Right lobe of liver (tissue), 6 donors: ENCODE measurements around the gene PARP15. TPM values are rescaled to one million over a fixed set of nuclear protein-coding genes. Genes with fewer than 3 reads are reported as not detected.

Experiments used
- ATAC-seq, 4 donors: fragments of 200-7000 bp; cut with Tn5 transposase; one replicate each; pipeline ENCODE4 v1.9.1; 2020; ENCODE audit warnings: mild to moderate bottlenecking in 4 of 4, moderate library complexity in 4 of 4
- DNase-seq, 3 donors: peaks; one replicate each; pipeline ENCODE4 v3.0.0-alpha.2; 2020
- H3K27ac ChIP-seq, 3 donors: fragments of 200-600 bp; one replicate each; pipeline ENCODE4 v1.8.0; 2022
- H3K27me3 ChIP-seq, 2 donors: fragments of 200-600 bp; one replicate each; pipeline ENCODE4 v1.8.0; 2022
- H3K36me3 ChIP-seq, 4 donors: fragments of 200-600 bp; sonication (generic) in 1 of 4; one replicate each; pipeline versions ENCODE4 v1.5.1 to v1.8.0; 2017 to 2022; ENCODE audit warnings: control low read depth in 1 of 4
- H3K4me1 ChIP-seq, 4 donors: fragments of 200-600 bp; sonication (generic) in 1 of 4; one replicate each; pipeline versions ENCODE4 v1.5.1 to v1.8.0; 2017 to 2022; ENCODE audit warnings: control low read depth in 1 of 4
- H3K4me3 ChIP-seq, 3 donors: fragments of 200-600 bp; one replicate each; pipeline ENCODE4 v1.8.0; 2022
- H3K9me3 ChIP-seq, 4 donors: fragments of 200-600 bp; sonication (generic) in 1 of 4; one replicate each; pipeline versions ENCODE4 v1.5.1 to v1.8.0; 2017 to 2022; ENCODE audit warnings: control low read depth in 1 of 4
- POLR2A ChIP-seq: fragments of 450-650 bp; IDR thresholded peaks from one replicate; pipeline ENCODE4 v1.6.1; 2017; ENCODE audit warnings: antibody characterized with exemption, mild to moderate bottlenecking
- WGBS: methylation state at CpG from one replicate; pipeline ENCODE4 v1.1.6; 2018; ENCODE audit warnings: low coverage, low lambda C conversion rate; ENCODE audit not compliant: insufficient coverage; ENCODE audit errors: missing lambda C conversion rate; 5-methylcytosine and 5-hydroxymethylcytosine counted together
- intact Hi-C, 2 donors: fragments of 100-400 bp; cut with DNase I; formaldehyde crosslinking; loops; one replicate each; pipeline versions ENCODE4 v1.11.2 to v1.14.1; 2022
- total RNA-seq, 6 experiments: library from RNA; depleted of rRNA in 2 of 6; stranded (reverse); fragments of >200 nt in 2 of 6; fragmentation: NEBNext Ultra II Directional in 3 of 6; extraction: Animal tissue kit (Norgen Biotek cat#: 25700) in 3 of 6; gene quantifications; one replicate each; pipeline versions ENCODE4 v1.1.0 to v1.2.4, GENCODE V29; 2016 to 2023
- TF ChIP-seq, protein P1 (sequence below), 4 donors: fragments of 200-600 bp in 3 of 4; fragments of 450-650 bp in 1 of 4; IDR thresholded peaks; one replicate each; pipeline versions ENCODE4 v1.5.1 to v1.8.0; 2016 to 2022; ENCODE audit warnings: antibody characterized with exemption in 4 of 4, mild to moderate bottlenecking in 2 of 4
- donor health status: DM: no; HTN: yes; CAD: no.
- donor health status: DM: no; HTN: no; CAD: no.
- donor health status: DM: no; HTN: no; CAD: no.
- donor health status: DM: no; HTN: yes; CAD: no.
- donor health status: DM: no; HTN: yes; CAD: no.

PARP15 gene
- total RNA-seq, 6 experiments from 2014 or later: 0.37 to 1.5 (median 1.3) TPM

DNA sequence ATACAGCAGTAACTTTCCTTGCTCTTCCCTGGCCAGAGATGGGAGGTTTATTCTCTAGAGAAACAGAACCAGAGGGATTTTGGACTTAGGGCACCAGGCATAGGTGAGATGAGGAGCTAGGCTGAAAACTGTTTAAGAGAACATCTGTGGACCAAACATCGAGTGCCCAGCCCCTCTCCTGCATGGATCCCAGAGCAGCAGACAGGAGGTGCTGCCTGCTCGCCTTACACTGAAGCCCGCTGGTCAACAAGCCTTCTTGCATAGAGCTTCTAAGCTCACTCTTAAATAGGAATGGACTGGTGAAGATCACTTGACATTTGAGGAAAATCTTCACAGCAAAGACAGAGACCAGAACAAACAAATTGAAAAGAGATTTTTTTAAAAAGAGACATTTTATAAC lies 41.2 kb downstream of the PARP15 start:
- H3K4me1 ChIP-seq: no peaks in the 10 kb centered on the region
- TF ChIP-seq, protein P1, sequence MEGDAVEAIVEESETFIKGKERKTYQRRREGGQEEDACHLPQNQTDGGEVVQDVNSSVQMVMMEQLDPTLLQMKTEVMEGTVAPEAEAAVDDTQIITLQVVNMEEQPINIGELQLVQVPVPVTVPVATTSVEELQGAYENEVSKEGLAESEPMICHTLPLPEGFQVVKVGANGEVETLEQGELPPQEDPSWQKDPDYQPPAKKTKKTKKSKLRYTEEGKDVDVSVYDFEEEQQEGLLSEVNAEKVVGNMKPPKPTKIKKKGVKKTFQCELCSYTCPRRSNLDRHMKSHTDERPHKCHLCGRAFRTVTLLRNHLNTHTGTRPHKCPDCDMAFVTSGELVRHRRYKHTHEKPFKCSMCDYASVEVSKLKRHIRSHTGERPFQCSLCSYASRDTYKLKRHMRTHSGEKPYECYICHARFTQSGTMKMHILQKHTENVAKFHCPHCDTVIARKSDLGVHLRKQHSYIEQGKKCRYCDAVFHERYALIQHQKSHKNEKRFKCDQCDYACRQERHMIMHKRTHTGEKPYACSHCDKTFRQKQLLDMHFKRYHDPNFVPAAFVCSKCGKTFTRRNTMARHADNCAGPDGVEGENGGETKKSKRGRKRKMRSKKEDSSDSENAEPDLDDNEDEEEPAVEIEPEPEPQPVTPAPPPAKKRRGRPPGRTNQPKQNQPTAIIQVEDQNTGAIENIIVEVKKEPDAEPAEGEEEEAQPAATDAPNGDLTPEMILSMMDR (IDR thresholded peaks at IDR 0.05): no peak
- TF ChIP-seq POLR2A: no peak
- no peak overlapping the region for H3K4me3 ChIP-seq
- ATAC-seq (no peak), DNase-seq (no peak)
- H3K9me3 ChIP-seq: no peaks in the 10 kb centered on the region
- no peaks in the 10 kb centered on the region for H3K27me3 ChIP-seq
- WGBS: 89% methylated on average over 3 of the region's 3 CpGs
- no peaks in the 10 kb centered on the region for H3K36me3 ChIP-seq
- intact Hi-C loops: no loop called here
- H3K27ac ChIP-seq: no peak overlapping the region

DNA sequence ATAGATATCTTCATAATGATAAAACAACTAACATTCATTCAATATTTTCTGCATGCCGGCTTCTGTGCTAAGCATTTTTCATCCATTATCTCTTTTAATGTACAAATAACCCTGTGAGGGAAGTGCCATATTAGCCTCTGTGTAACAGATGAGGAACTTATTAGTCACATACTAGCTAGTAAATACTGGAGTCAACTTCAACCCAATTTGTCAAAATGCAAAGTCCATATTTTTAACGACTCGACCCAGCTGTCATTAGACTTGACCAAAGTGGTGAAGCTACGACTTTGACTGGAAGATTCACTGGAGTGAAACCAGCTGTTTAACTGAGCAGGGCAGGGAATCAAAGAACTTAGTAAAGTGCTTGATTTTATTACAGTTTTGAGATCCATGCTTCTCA lies 41.6 kb downstream of the PARP15 start:
- ATAC-seq (peak; percentile 25 to 78 (median 30)), DNase-seq (no peak)
- intact Hi-C loops: no loop called here
- H3K36me3 ChIP-seq: no peaks in the 10 kb centered on the region
- WGBS: 33% methylated on average over 4 of the region's 4 CpGs
- no peak for TF ChIP-seq POLR2A
- TF ChIP-seq, protein P1 (IDR thresholded peaks at IDR 0.05): no peak
- H3K27ac ChIP-seq: no peak overlapping the region
- no peaks in the 10 kb centered on the region for H3K9me3 ChIP-seq
- no peaks in the 10 kb centered on the region for H3K27me3 ChIP-seq
- H3K4me1 ChIP-seq: no peaks in the 10 kb centered on the region
- H3K4me3 ChIP-seq: no peak overlapping the region

DNA sequence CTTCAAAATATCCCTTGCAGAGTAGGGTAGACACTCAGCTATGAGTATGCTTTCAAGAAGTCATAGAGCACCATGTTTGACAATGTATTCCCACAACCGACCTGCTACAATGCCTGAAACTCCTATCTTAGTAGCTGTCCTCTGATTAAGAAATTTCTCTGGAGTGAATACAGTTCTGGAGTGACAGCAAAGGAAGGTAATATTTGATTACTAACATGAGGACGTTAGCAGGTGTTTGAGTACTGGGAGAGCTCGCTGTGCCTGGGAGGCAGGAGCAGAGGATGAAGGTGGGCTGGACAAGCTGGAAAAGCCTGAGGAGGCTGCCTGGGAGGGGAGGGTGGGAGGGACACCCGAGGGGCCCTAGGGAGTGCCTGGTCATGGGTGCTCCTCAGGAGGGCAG lies 42.9 kb downstream of the PARP15 start:
- Histone ChIP-seq H3K27ac (no peak overlapping the region), H3K4me1 (no peaks in the 10 kb centered on the region), H3K4me3 (no peak overlapping the region), H3K27me3 (no peaks in the 10 kb centered on the region), H3K9me3 (no peaks in the 10 kb centered on the region), H3K36me3 (no peaks in the 10 kb centered on the region)
- no peak for TF ChIP-seq POLR2A
- TF ChIP-seq, protein P1 (IDR thresholded peaks at IDR 0.05): no peak
- 49% methylated on average over 3 of the region's 4 CpGs for WGBS
- intact Hi-C loops: no loop called here
- ATAC-seq: peak in 2 of 4 donors; percentile 35 to 43
- no peak for DNase-seq

DNA sequence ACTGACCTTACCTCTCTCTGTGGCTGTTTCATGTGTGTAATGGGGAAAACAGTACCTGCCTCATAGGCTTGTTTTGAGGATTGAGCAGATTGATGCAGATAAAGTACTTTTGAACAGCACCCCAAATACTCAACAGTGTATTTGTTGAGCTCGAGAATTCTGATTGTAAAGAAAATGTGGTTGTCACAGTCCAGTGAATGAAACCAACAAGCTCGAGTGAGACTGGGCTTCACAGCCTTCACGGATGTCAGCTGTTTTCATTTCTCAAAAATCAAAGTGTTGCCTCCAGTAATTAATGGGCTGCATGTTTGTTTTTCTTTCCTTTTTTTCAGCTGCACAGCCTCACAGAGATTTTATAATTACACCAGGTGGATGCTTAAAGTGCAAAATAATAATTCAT lies 43.7 kb downstream of the PARP15 start:
- H3K27ac ChIP-seq: no peak overlapping the region
- TF ChIP-seq, protein P1 (IDR thresholded peaks at IDR 0.05): no peak
- no peak for TF ChIP-seq POLR2A
- H3K9me3 ChIP-seq: no peaks in the 10 kb centered on the region
- no peaks in the 10 kb centered on the region for H3K27me3 ChIP-seq
- no peaks in the 10 kb centered on the region for H3K4me1 ChIP-seq
- no peak overlapping the region for H3K4me3 ChIP-seq
- WGBS: 81% methylated on average over 3 of the region's 3 CpGs
- H3K36me3 ChIP-seq: no peaks in the 10 kb centered on the region
- intact Hi-C loops: no loop called here
- DNase-seq: no peak
- ATAC-seq: no peak
